Measurements from ENCODE around the gene UBE2J2. TPM values are rescaled to one million over a fixed set of nuclear protein-coding genes. Genes with fewer than 3 reads are reported as not detected.

The UBE2J2 gene
- total RNA-seq, 1 donor = 51.4 TPM

- TF ChIP-seq, protein P1, sequence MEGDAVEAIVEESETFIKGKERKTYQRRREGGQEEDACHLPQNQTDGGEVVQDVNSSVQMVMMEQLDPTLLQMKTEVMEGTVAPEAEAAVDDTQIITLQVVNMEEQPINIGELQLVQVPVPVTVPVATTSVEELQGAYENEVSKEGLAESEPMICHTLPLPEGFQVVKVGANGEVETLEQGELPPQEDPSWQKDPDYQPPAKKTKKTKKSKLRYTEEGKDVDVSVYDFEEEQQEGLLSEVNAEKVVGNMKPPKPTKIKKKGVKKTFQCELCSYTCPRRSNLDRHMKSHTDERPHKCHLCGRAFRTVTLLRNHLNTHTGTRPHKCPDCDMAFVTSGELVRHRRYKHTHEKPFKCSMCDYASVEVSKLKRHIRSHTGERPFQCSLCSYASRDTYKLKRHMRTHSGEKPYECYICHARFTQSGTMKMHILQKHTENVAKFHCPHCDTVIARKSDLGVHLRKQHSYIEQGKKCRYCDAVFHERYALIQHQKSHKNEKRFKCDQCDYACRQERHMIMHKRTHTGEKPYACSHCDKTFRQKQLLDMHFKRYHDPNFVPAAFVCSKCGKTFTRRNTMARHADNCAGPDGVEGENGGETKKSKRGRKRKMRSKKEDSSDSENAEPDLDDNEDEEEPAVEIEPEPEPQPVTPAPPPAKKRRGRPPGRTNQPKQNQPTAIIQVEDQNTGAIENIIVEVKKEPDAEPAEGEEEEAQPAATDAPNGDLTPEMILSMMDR (IDR thresholded peaks at IDR 0.05; ENCODE audit: insufficient read depth, low read depth, low read length) = no peak
- H3K4me3 ChIP-seq (ENCODE audit: low read depth, low read length) = no peak overlapping the region
- DNase-seq (ENCODE audit: low read depth) = no peak
Measured at GRCh38 chr1:1215080-1215676, 58.5 kb downstream of the UBE2J2 start.

DNA sequence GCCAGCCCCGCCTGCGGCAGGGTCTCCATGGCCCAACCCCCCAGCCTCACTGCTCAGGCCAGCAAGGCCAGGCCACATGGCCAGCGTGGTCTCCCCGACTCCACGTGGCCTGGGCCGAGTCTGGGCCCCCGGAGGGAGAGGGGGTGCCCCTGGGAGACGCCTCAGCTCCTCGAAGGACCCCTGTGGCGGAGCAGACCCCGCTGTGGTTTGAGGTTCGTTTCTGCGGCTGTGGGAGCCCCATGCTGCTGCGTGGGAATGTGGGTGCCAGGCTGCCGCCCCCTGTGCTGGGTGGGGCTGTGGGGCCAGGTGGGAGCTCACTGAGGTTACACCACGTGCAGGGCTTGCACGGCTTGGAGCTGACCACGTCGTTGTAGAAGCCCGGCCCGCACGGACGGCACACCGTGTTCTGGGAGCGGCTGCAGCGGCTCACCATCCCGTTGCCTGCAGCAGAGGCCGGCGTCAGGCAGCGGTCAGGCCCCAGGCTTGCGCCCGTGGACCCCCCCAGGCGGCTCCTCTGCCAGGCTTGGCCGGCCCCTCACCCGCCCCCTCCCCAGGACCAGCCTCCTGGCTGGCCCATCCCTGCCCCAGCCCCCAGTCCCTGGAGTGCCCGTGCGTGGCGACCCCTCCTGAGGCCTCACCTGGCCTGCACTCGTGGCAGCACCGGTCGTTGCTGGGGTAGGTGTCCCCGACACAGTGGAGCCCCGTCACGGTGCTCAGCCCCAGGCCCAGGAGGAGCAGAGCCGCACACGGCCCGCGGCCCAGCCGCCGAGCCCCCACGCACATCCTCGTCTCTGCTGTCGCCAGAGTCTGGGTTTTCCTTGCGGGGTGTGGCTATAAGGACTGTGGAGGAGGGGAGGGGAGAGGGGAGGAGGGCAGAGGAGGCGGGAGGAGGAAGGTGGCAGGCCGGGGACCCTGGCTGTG, 60.0 kb downstream of the UBE2J2 start, which contains the start of gene TNFRSF4:
TNFRSF4 (minus strand) TSS at position 809 of the 921 bp plus-strand sequence; CDS start at position 783, 26 bp downstream.
- TF ChIP-seq, protein P1 (IDR thresholded peaks at IDR 0.05; ENCODE audit: insufficient read depth, low read depth, low read length) = no peak
- DNase-seq (ENCODE audit: low read depth) = no peak

DNA sequence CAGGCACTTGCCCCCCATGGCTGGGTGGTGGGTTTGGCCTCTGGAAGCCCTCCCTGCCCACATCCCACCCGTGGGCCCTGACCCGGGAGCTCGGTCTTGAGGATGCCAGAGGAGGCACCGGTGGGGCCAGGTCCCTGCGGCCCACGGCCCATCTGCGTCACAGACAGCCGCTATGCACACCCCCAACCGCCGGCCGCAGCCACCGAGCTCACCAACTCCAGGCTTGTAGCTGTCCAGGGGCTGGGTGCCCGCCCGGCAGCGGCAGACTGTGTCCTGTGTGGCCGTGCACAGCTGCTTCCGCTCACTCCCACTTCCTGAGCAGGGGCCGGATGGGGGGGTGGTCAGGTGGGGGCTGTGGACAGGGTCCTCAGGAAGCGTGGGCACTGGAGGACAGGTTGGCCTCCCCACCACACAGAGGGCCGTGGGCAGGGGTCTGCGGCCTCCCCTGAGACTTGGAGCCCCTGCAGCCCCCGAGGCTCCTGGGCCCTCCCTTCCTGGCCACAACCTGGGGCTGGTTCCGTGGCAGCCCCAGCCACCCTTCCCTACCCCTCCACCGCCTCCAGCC, 60.8 kb downstream of the UBE2J2 start:
- H3K4me3 ChIP-seq (ENCODE audit: low read depth, low read length) = no peak overlapping the region
- TF ChIP-seq, protein P1 (IDR thresholded peaks at IDR 0.05; ENCODE audit: insufficient read depth, low read depth, low read length) = no peak
- DNase-seq (ENCODE audit: low read depth) = peak; percentile 17

More for the DNA sequence above, 60.0 kb downstream of the UBE2J2 start, which contains the start of gene TNFRSF4:
- H3K4me3 ChIP-seq (ENCODE audit: low read depth, low read length) = no peak within 1 kb of the TSS

GRCh38 chr1:1211541-1212441, 61.9 kb downstream of the UBE2J2 start:
- DNase-seq (ENCODE audit: low read depth) = no peak

GRCh38 chr1:1210726-1211540, 62.7 kb downstream of the UBE2J2 start:
- TF ChIP-seq, protein P1 (IDR thresholded peaks at IDR 0.05; ENCODE audit: insufficient read depth, low read depth, low read length) = no peak
- H3K4me3 ChIP-seq (ENCODE audit: low read depth, low read length) = no peak overlapping the region
- DNase-seq (ENCODE audit: low read depth) = no peak

More at GRCh38 chr1:1211541-1212441, 61.9 kb downstream of the UBE2J2 start:
- TF ChIP-seq, protein P1 (IDR thresholded peaks at IDR 0.05; ENCODE audit: insufficient read depth, low read depth, low read length) = no peak
- H3K4me3 ChIP-seq (ENCODE audit: low read depth, low read length) = no peak overlapping the region
